HG03378 (cell line): ENCODE data around the gene RIPOR1.
"Not testable (repeated sequence)": the region's sequence is repeated elsewhere in the genome, so short reads cannot be mapped to it uniquely, and the experiment has no call there.

Experiments
- ATAC-seq: cut with Tn5 transposase; IDR thresholded peaks from one replicate; pipeline ENCODE4 v1.9.1; 2021; ENCODE audit warnings: mild to moderate bottlenecking, moderate library complexity; ENCODE audit not compliant: unreplicated experiment

Gene RIPOR1

DNA sequence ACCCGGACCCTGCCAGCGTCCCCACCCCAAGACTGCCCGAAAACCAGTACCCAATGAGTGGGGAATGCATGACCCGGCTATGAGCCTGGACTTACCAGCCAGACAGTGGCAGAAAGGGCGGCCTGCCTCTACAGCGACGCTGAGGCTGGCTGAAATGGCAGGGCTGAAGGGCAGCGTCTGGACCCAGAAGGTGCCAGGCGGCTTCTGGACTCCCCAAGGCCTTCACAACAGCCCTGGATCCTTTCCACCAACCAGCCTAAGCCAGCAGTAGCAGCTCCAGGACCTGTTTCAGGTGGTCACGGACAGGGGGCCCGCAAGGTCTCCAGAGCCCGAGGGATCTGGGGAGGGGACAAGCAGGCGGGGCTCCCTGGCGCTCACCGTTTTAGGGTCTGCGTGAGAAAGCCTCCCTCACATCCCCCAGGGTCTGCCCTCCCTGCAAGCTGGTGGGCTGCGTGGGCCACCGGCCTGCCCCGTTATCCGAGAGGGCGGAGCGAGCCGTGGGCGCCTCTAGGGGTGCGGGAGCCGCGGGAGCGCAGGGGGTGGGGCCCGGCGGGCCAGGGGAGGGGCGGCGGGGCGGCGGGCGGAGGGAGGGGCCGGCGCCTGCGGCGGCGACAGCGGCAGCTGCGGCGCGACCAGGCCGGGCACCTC is at the start of gene RIPOR1:
TSS of gene RIPOR1 (plus strand) at position 608 of the 648 bp plus-strand sequence. CDS start 9,618 bp downstream, outside the sequence.
- ATAC-seq = no peak

DNA sequence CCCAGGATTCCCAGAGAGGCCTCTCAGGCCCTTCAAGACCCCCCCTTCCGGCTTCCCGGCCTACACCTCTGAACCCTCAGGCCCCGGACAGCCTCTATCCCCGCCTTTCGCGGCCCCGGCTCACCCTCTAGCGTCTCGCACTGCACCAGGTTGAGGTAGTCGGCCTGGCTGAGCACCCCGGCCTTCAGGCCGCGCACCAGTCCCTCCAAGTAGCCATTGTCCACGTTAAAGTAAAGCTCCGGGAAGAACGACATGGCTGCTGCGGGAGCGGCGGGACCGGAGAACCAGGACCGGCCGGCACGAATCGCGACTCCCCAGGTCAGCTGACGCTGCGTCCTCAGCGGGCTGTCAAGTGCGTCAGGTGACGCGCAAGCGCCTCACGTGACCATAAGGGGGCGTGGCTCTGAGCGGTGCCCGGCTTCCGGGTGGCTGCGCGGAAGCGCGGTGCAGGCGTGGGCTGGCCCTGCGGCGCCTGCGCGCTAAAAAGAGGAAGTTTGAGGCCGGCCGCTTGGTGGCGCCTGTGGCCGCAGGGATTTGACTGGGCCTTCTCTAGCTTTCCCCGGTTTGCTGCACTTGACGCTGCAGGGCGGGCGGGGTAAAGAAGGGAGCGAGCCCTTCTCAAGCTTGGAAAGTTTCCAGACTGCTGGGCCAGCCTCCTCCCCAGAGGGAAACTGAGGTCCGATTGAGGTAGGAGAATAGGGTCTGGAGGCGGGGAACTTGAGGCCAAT is 47.6 kb upstream of the RIPOR1 start, which contains the start of gene ATP6V0D1:
TSS of gene ATP6V0D1 (minus strand) at position 325 of the 728 bp plus-strand sequence. CDS start at position 254, 71 bp downstream.
- ATAC-seq = peak; percentile 81

DNA sequence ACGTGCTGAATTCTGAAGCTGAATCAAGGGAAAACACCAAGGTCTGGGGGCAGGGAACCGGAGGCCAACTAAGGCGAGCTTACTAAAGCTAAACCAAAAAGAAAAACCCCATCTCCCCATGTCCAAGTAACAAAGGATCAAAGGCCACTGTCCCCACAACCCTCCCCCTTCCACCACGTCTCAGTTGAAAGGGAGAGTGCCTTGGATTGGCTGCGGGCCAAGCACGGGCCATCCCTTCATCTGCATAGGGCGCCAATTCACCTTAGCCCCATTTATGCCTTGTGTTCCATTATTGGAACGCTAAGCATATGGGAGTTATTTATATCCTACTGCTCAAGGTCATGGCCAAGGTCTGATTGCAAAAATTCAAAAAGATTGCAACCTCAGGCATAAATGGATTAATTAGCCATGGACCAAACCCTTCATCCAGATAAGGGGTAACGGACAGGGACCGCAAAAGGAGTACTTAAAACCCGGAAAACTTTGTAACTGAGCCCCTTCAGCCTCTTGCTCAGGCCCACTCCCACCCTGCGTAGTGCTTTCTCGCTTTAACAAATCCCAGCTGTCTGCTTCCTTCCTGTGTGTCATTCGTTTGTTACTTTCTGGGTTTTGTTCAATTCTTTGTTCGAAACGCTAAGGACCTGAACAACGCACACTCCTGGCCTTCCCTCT is 46.9 kb upstream of the RIPOR1 start:
- no peak for ATAC-seq

DNA sequence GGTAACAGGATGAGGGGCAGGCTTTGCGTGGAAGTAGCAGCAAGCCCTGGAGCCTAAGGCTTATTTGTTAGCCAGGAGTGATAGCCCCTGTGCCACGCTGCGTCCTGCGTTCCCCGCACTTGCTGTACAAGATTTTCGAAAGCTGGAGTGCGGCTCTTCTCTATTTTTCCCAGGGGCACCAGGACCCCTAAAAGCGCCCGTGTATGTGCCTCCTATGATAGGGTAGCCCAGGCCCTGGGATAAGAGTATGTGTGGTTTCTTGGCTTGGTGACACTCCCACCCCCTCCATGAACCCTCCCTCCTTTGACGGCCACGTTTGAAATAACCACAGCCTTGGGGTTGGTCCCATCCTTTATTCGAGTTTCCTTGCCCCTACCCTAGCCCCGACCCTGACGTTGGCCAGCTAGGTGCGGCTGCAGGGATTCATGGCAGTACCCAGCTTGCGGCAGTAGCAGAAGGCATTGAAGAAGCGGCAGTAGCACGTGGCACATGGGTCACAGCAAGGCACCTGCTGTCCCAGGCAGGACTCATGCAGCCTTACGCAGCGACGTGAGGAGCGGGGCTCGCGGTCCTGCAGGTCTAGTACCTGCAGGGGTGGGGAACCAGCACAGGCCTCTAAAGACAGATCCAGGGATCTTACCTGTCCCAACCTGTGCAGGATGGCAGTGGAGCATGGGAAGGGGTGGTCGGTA is 46.2 kb upstream of the RIPOR1 start:
- no peak for ATAC-seq

- no peak for ATAC-seq
These were observed 45.5 kb upstream of the RIPOR1 start, which contains the start of gene AGRP for GRCh38 chr16:67483150-67483549. TSS of gene AGRP (minus strand) at chr16:67483547. CDS start at chr16:67483398, 149 bp downstream.

GRCh38 chr16:67483731-67484525 is 44.7 kb upstream of the RIPOR1 start:
- no peak for ATAC-seq

GRCh38 chr16:67486805-67487204 is 41.8 kb upstream of the RIPOR1 start:
- no peak for ATAC-seq

DNA sequence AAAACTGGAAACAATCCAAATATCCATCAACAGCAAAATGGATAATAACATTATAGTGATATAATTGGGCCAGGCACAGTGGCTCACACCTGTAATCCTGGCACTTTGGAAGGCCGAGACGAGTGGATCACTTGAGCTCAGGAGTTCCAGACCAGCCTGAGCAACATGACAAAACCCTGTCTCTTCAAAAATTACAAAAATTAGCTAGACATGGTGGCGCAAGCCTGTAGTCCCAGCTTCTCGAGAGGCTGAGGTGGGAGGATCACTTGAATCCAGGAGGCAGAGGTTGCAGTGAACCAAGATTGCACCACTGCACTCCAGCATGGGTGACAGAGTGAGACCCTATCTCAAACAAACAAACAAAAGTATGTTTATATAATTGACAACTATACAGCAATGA is 41.1 kb upstream of the RIPOR1 start:
- not testable (repeated sequence) for ATAC-seq

GRCh38 chr16:67489401-67490083 is 39.1 kb upstream of the RIPOR1 start:
- ATAC-seq = no peak

- no peak for ATAC-seq
These were observed 38.1 kb upstream of the RIPOR1 start for GRCh38 chr16:67490335-67491096.

DNA sequence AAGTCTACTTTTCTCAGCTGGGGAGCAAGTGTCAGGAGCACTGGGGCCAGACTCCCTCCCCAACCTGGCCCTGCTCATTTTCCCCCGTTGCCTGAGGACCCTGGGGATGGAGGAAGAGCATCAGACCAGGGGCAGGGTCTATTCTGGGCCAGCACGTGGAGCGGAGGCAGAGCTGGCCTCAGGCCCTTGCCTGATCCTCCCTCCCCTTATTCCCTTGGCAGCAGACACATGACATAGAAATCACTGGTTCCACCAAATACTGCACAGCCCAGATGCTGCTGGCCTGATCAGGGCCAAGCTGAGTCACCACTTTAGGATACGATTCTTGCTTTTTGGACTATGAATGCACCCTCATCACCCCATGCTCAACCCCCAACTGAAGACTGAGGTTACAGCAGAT is 29.5 kb upstream of the RIPOR1 start:
- no peak for ATAC-seq

GRCh38 chr16:67504031-67505021 is 24.3 kb upstream of the RIPOR1 start:
- ATAC-seq = peak; percentile 49

DNA sequence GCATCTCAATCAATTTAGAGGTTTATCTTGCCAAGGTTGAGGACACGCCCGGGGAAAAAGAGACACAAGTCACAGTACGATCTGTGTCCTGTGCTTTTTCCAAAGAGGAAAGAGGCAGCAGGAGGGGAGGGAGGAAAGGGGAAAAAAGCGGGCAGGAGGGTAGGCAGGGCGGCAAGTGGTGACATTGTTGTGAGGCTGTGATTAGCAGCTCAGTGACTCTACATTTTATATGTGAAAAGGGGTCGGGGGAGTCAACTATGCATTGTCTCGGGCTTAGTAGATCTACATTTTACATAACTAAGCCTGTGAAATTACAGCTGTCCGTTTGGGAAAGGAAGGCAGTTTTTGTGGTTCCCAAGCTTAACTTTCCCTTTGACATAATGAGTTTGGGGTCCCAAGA is 22.2 kb upstream of the RIPOR1 start:
- no peak for ATAC-seq

- ATAC-seq = no peak
These were observed 19.6 kb upstream of the RIPOR1 start for GRCh38 chr16:67509016-67509415.

DNA sequence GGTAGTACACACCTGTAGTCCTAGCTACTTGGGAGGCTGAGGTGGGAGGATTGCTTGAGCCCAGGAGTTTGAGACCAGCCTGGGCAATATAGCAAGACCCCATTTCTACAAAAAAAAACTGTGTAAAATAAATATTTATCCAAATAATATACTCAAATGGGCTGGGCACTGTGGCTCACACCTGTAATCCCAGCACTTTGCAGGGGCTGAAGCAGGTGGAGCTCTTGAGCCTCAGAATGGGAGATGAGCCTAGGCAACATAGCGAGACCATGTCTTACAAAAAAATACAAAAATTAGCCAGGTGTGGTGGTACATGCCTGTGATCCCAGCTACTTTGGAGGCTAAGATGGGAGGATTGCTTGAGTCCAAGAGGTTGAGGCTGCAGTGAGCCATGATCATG is 14.7 kb upstream of the RIPOR1 start:
- not testable (repeated sequence) for ATAC-seq

DNA sequence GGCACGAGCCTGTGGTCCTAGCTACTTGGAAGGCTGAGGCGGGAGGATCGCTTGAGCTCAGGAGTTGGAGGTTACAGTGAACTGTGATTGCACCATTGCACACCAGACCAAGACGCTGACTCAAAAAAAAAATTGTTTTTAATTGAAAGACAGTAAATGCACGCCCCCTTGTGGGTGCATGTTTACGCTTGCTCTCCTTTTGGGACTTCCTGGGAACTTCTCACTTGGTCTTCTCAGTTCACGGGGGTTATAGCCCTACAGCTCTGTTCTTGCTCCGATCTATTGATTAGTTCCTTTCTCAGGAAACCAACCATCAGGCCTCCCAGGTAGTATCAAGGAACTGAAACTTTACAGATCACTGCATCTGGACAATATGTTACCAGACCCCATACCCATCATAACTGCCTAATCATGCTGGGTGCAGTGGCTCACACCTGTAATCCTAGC is 14.2 kb upstream of the RIPOR1 start:
- ATAC-seq = peak; percentile 45

GRCh38 chr16:67516296-67517154 is 12.1 kb upstream of the RIPOR1 start:
- ATAC-seq = no peak
